B cell (primary cell): ENCODE results near the gene RABEP2. TPM values are rescaled to one million over a fixed set of nuclear protein-coding genes. Genes with fewer than 3 reads are reported as not detected.

ENCODE experiments used
- ATAC-seq: fragments of 200-7000 bp; cut with Tn5 transposase; one replicate; pipeline ENCODE4 v1.10.0; 2021; ENCODE audit warnings: low read depth, mild to moderate bottlenecking, moderate number of reproducible peaks, moderate library complexity
- CTCF ChIA-PET: fragments of 350-600 bp; sonication (Branson Sonifier 250); formaldehyde crosslinking; loops from one replicate; lab custom pipeline; 2021; ENCODE audit warnings: antibody characterized with exemption, inconsistent platforms; lab: Charles Lee
- POLR2A ChIA-PET: fragments of 350-600 bp; sonication (Branson Sonifier 250); formaldehyde crosslinking; loops from one replicate; lab custom pipeline; 2021; ENCODE audit warnings: antibody characterized with exemption; lab: Charles Lee
- DNase-seq: peaks from one replicate; pipeline ENCODE4 v3.0.0; 2013
- H2AFZ ChIP-seq: 2 replicates; pipeline ENCODE4 v1.6.1; 2012; ENCODE audit warnings: mild to moderate bottlenecking, low read depth, low read length; ENCODE audit not compliant: insufficient read depth, poor library complexity, severe bottlenecking
- H3K27ac ChIP-seq, 2 donors: 1 replicate in 1 of 2; 2 replicates in 1 of 2; pipeline ENCODE4 v1.5.1; 2012 to 2013; ENCODE audit warnings: low read length in 2 of 2, mild to moderate bottlenecking in 2 of 2, moderate library complexity in 1 of 2
- H3K27me3 ChIP-seq, 4 experiments: fragments of 200-600 bp in 1 of 4; sonication (generic) in 1 of 4; replicated peaks in 1 of 4; 1 replicate in 2 of 4; 2 replicates in 2 of 4; pipeline versions ENCODE4 v1.6.1 to v1.7.0; 2013 to 2016; ENCODE audit warnings: low read length in 3 of 4, mild to moderate bottlenecking in 2 of 4, mixed read lengths in 1 of 4, moderate library complexity in 1 of 4; ENCODE audit not compliant: insufficient read depth in 4 of 4, control insufficient read depth in 3 of 4; ENCODE audit errors: control extremely low read depth in 1 of 4
- H3K36me3 ChIP-seq, 2 experiments: replicated peaks in 1 of 2; 1 replicate in 1 of 2; 2 replicates in 1 of 2; pipeline versions ENCODE4 v1.6.1 to v1.7.1; 2013; ENCODE audit warnings: low read length in 1 of 2; ENCODE audit not compliant: insufficient read depth in 2 of 2, control insufficient read depth in 1 of 2; ENCODE audit errors: control extremely low read depth in 1 of 2, extremely low read depth in 1 of 2
- H3K4me1 ChIP-seq, 2 donors: fragments of 200-600 bp in 1 of 2; sonication (generic) in 1 of 2; 1 replicate in 1 of 2; 2 replicates in 1 of 2; pipeline versions ENCODE4 v1.5.1 to v1.6.1; 2013 to 2017; ENCODE audit warnings: low read length in 2 of 2; ENCODE audit not compliant: control insufficient read depth in 2 of 2, insufficient read depth in 2 of 2
- H3K4me2 ChIP-seq: replicated peaks from 2 replicates; pipeline ENCODE3; 2012; ENCODE audit warnings: mild to moderate bottlenecking, low read depth, low read length; ENCODE audit not compliant: poor library complexity, severe bottlenecking
- H3K4me3 ChIP-seq, 5 experiments: fragments of 200-600 bp in 1 of 5; sonication (generic) in 1 of 5; 1 replicate in 3 of 5; 2 replicates in 2 of 5; pipeline versions ENCODE4 v1.5.1 to v1.7.0; 2011 to 2016; ENCODE audit warnings: low read length in 4 of 5, mild to moderate bottlenecking in 4 of 5, low read depth in 2 of 5, control low read depth in 1 of 5, moderate library complexity in 1 of 5; ENCODE audit not compliant: insufficient read depth in 1 of 5; ENCODE audit errors: control extremely low read depth in 1 of 5, extremely low read depth in 1 of 5
- H3K79me2 ChIP-seq: fragments of 200-600 bp; sonication (generic); one replicate; pipeline ENCODE4 v1.6.0; 2016; ENCODE audit warnings: low read length; ENCODE audit not compliant: control insufficient read depth, insufficient read depth
- H3K9ac ChIP-seq: fragments of 200-600 bp; sonication (generic); 2 replicates; pipeline ENCODE4 v1.6.1; 2017; ENCODE audit warnings: mild to moderate bottlenecking, low read length, moderate library complexity
- H3K9me3 ChIP-seq, 3 donors: one replicate each; pipeline versions ENCODE4 v1.6.1 to v1.7.1; 2013; ENCODE audit warnings: low read length in 2 of 3; ENCODE audit not compliant: control insufficient read depth in 2 of 3, insufficient read depth in 1 of 3; ENCODE audit errors: control extremely low read depth in 1 of 3
- H4K20me1 ChIP-seq: 2 replicates; pipeline ENCODE4 v1.6.0; 2012; ENCODE audit warnings: mild to moderate bottlenecking, low read length; ENCODE audit not compliant: insufficient read depth, control insufficient read depth, poor library complexity, severe bottlenecking
- H3K27ac Mint-ChIP-seq: one replicate; pipeline ENCODE4 v1.8.0; 2021; ENCODE audit warnings: mixed read lengths
- H3K27me3 Mint-ChIP-seq: one replicate; pipeline ENCODE4 v1.8.0; 2021; ENCODE audit warnings: mixed read lengths
- H3K4me1 Mint-ChIP-seq: one replicate; pipeline ENCODE4 v1.8.0; 2021; ENCODE audit warnings: mixed read lengths
- H3K4me3 Mint-ChIP-seq: one replicate; pipeline ENCODE4 v1.8.0; 2021; ENCODE audit warnings: mixed read lengths
- H3K9me3 Mint-ChIP-seq: one replicate; pipeline ENCODE4 v1.8.0; 2022; ENCODE audit warnings: mixed read lengths; ENCODE audit not compliant: insufficient read depth
- EZH2 ChIP-seq: IDR thresholded peaks from 2 replicates; pipeline ENCODE4 v1.6.1; 2012; ENCODE audit warnings: borderline replicate concordance, low read depth, mild to moderate bottlenecking, moderate library complexity, low read length; ENCODE audit not compliant: insufficient read depth, poor library complexity, severe bottlenecking
- WGBS: methylation state at CpG from one replicate; pipeline ENCODE4 v1.1.5; 2013; ENCODE audit warnings: missing lambda C conversion rate; ENCODE audit not compliant: insufficient coverage; 5-methylcytosine and 5-hydroxymethylcytosine counted together
- intact Hi-C: fragments of 100-400 bp; cut with micrococcal nuclease; formaldehyde crosslinking; loops from one replicate; pipeline ENCODE4 v1.10.0; 2022
- polyA plus RNA-seq: library from polyadenylated mRNA; depleted of rRNA; stranded (reverse); fragments of >200 nt; gene quantifications from 2 replicates; pipeline ENCODE4 v1.2.3, GENCODE V29; 2012
- total RNA-seq, 2 donors: library from RNA; stranded (reverse); fragments of 120-200 nt in 1 of 2; gene quantifications; 1 replicate in 1 of 2; 2 replicates in 1 of 2; pipeline versions ENCODE4 v1.2.3 to v1.2.4, GENCODE V29; 2013 to 2022
- TF ChIP-seq, protein P1 (sequence below): fragments of 200-600 bp; IDR thresholded peaks from one replicate; pipeline ENCODE4 v1.8.0; 2022; ENCODE audit warnings: antibody characterized with exemption, mild to moderate bottlenecking

The RABEP2 gene
- total and polyA plus RNA-seq, 2 donors (not counting 1 experiment from before 2014, with no cell fraction given) = 136 to 178 TPM

GRCh38 chr16:28931801-28932225 is 6.8 kb upstream of the RABEP2 start, which contains the start of gene CD19:
CD19 (plus strand) TSS chr16:28931971; CDS start chr16:28932001, 30 bp downstream.
- POLR2A ChIA-PET = interaction anchor here (0.7 to 3.7 kb wide), 9 partner anchors 9 to 437 kb away, joined by 3 to 34 read pairs (median 5); partner anchors contain the start of genes APOBR, ATXN2L, NFATC2IP and SH2B1

More at GRCh38 chr16:28931801-28932225, 6.8 kb upstream of the RABEP2 start, which contains the start of gene CD19:
- WGBS = 4% methylated on average over 5 of the region's 10 CpGs
- DNase-seq = peak; percentile 63
- ATAC-seq = peak; percentile 53
- H3K27ac Mint-ChIP-seq = peak within 1 kb of the TSS; percentile 96
- Histone ChIP-seq H3K9ac (peak within 1 kb of the TSS; percentile 95), H3K79me2 (peaks cover 53% of the 10 kb centered on the region), H3K4me3 (peak within 1 kb of the TSS; percentile 65 to 84 (median 83)), H4K20me1 (peaks cover 15% of the 10 kb centered on the region), H3K4me1 (peaks cover 55 to 76% of the 10 kb centered on the region in 2 donors), H3K9me3 (peaks cover 0 to 7% (median 0%) of the 10 kb centered on the region in 3 donors), H3K27me3 (no peaks in the 10 kb centered on the region), H3K27ac (peak within 1 kb of the TSS; percentile 86 to 95), H2AFZ (peak within 1 kb of the TSS; percentile 73), H3K4me2 (peak within 1 kb of the TSS; percentile 98), H3K36me3 (peaks cover 0 to 32% of the 10 kb centered on the region in 2 experiments)
- H3K4me1 Mint-ChIP-seq = peaks cover 68% of the 10 kb centered on the region
- intact Hi-C loops = loop anchor here (1.0 kb wide), 1 partner anchor 8 kb away; no protein-coding TSS in a partner anchor
- H3K9me3 Mint-ChIP-seq = no peaks in the 10 kb centered on the region
- TF ChIP-seq, protein P1, sequence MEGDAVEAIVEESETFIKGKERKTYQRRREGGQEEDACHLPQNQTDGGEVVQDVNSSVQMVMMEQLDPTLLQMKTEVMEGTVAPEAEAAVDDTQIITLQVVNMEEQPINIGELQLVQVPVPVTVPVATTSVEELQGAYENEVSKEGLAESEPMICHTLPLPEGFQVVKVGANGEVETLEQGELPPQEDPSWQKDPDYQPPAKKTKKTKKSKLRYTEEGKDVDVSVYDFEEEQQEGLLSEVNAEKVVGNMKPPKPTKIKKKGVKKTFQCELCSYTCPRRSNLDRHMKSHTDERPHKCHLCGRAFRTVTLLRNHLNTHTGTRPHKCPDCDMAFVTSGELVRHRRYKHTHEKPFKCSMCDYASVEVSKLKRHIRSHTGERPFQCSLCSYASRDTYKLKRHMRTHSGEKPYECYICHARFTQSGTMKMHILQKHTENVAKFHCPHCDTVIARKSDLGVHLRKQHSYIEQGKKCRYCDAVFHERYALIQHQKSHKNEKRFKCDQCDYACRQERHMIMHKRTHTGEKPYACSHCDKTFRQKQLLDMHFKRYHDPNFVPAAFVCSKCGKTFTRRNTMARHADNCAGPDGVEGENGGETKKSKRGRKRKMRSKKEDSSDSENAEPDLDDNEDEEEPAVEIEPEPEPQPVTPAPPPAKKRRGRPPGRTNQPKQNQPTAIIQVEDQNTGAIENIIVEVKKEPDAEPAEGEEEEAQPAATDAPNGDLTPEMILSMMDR = no peak
- no peak for TF ChIP-seq EZH2
- CTCF ChIA-PET = interaction anchor here (0.7 to 8.4 kb wide), 6 partner anchors 9 to 111 kb away, joined by 3 to 83 read pairs (median 5); partner anchors contain the start of genes ATXN2L and TUFM
- no peaks in the 10 kb centered on the region for H3K27me3 Mint-ChIP-seq
- peak within 1 kb of the TSS; percentile 96 for H3K4me3 Mint-ChIP-seq
